HCT116 (cell line): ENCODE data around the gene ZSWIM5. TPM values are rescaled to one million over a fixed set of nuclear protein-coding genes. Genes with fewer than 3 reads are reported as not detected.

Experiments used
- ATAC-seq: fragments of 200-7000 bp; cut with Tn5 transposase; 2 replicates; pipeline ENCODE4 v1.9.1; 2020; ENCODE audit warnings: mild to moderate bottlenecking, moderate library complexity
- BruUV-seq: library from RNA; stranded (reverse); fragments of 400-500 nt; replicated peaks from 2 replicates; lab custom pipeline; 2021; lab: Mats Ljungman, UMichigan
- CTCF ChIA-PET: fragments of 300-600 bp; sonication (Branson Sonifier 250); formaldehyde crosslinking; loops from one replicate; lab custom pipeline; 2021; ENCODE audit warnings: antibody characterized with exemption; lab: Charles Lee
- POLR2A ChIA-PET: fragments of 300-600, 350-600 bp; sonication (Branson Sonifier 250); formaldehyde crosslinking; loops from one replicate; lab custom pipeline; 2021; ENCODE audit warnings: antibody characterized with exemption; lab: Charles Lee
- RAD21 ChIA-PET, 2 experiments: fragments of 300-600 bp; sonication (Branson Sonifier 250); formaldehyde crosslinking; loops; one replicate each; lab custom pipeline; 2023; ENCODE audit warnings: low total read pairs in 2 of 2; ENCODE audit not compliant: uncharacterized antibody in 2 of 2, unreplicated experiment in 2 of 2, low non-redundant PET in 1 of 2; lab: Charles Lee
- DNase-seq: peaks from one replicate; pipeline ENCODE4 v3.0.0-alpha.2; 2010; ENCODE audit warnings: low read depth, low spot score
- H2AFZ ChIP-seq: fragments of 200-600 bp; shearing (Covaris generic), sonication (generic); 2 replicates; pipeline ENCODE4 v1.6.1; 2017; ENCODE audit warnings: low read depth, mixed run types, mixed read lengths, antibody characterized with exemption, low read length; ENCODE audit not compliant: poor library complexity, severe bottlenecking
- H3K27ac ChIP-seq: 2 replicates; pipeline ENCODE4 v1.5.1; 2012; ENCODE audit warnings: low read depth, low read length
- H3K27me3 ChIP-seq: fragments of 200-600 bp; sonication (generic); 2 replicates; pipeline ENCODE4 v1.6.1; 2016; ENCODE audit warnings: mixed run types, low read length, mixed read lengths; ENCODE audit not compliant: insufficient read depth
- H3K36me3 ChIP-seq, 2 experiments: fragments of 200-500 bp in 1 of 2; fragments of 200-600 bp in 1 of 2; sonication (Bioruptor generic) in 1 of 2; sonication (generic) in 1 of 2; 2 replicates each; pipeline versions ENCODE4 v1.5.1 to v1.6.1; 2014 to 2016; ENCODE audit warnings: low read length in 2 of 2, inconsistent platforms in 1 of 2, mixed read lengths in 1 of 2, mixed run types in 1 of 2; ENCODE audit not compliant: insufficient read depth in 2 of 2, control insufficient read depth in 1 of 2
- H3K4me1 ChIP-seq, 2 experiments: fragments of 200-600 bp in 1 of 2; sonication (generic) in 1 of 2; 2 replicates each; pipeline versions ENCODE4 v1.5.1 to v1.6.1; 2012 to 2017; ENCODE audit warnings: low read length in 2 of 2, inconsistent platforms in 1 of 2, mild to moderate bottlenecking in 1 of 2, mixed read lengths in 1 of 2, mixed run types in 1 of 2, moderate library complexity in 1 of 2; ENCODE audit not compliant: insufficient read depth in 2 of 2, control insufficient read depth in 1 of 2
- H3K4me2 ChIP-seq: fragments of 200-600 bp; sonication (generic); 2 replicates; pipeline ENCODE4 v1.6.1; 2017; ENCODE audit warnings: mixed run types, low read length, mixed read lengths
- H3K4me3 ChIP-seq, 2 experiments: fragments of 200-600 bp in 1 of 2; sonication (generic) in 1 of 2; replicated peaks in 1 of 2; 2 replicates each; pipeline ENCODE4 v1.5.1; 2011 to 2016; ENCODE audit warnings: low read length in 2 of 2, control low read depth in 1 of 2, low read depth in 1 of 2, mild to moderate bottlenecking in 1 of 2, mixed read lengths in 1 of 2, mixed run types in 1 of 2
- H3K79me2 ChIP-seq: fragments of 200-600 bp; sonication (generic); 2 replicates; pipeline ENCODE4 v1.6.1; 2017; ENCODE audit warnings: mild to moderate bottlenecking, mixed run types, low read length, moderate library complexity, mixed read lengths; ENCODE audit not compliant: insufficient read depth
- H3K9ac ChIP-seq: fragments of 200-600 bp; sonication (generic); 2 replicates; pipeline ENCODE4 v1.6.1; 2016; ENCODE audit warnings: low read length, mixed read lengths
- H3K9me2 ChIP-seq: fragments of 200-600 bp; sonication (generic), shearing (Covaris generic); 2 replicates; pipeline ENCODE4 v1.6.1; 2017; ENCODE audit warnings: mixed run types, mild to moderate bottlenecking, moderate library complexity; ENCODE audit not compliant: insufficient read depth
- H3K9me3 ChIP-seq, 2 experiments: fragments of 200-500 bp in 1 of 2; fragments of 200-600 bp in 1 of 2; sonication (Bioruptor generic) in 1 of 2; sonication (generic) in 1 of 2; 2 replicates each; pipeline ENCODE4 v1.6.1; 2014 to 2017; ENCODE audit warnings: low read length in 2 of 2, mixed read lengths in 2 of 2, inconsistent platforms in 1 of 2, low read depth in 1 of 2, mild to moderate bottlenecking in 1 of 2, mixed run types in 1 of 2, moderate library complexity in 1 of 2; ENCODE audit not compliant: control insufficient read depth in 1 of 2, insufficient read depth in 1 of 2
- H4K20me1 ChIP-seq: fragments of 200-600 bp; sonication (generic), shearing (Covaris generic); 2 replicates; pipeline ENCODE4 v1.6.1; 2017; ENCODE audit warnings: mixed run types, mild to moderate bottlenecking, moderate library complexity; ENCODE audit not compliant: insufficient read depth
- CBX3 ChIP-seq: IDR thresholded peaks from 2 replicates; pipeline ENCODE4 v1.6.1; 2012; ENCODE audit warnings: low read depth
- CEBPB ChIP-seq: IDR thresholded peaks from 2 replicates; pipeline ENCODE4 v1.6.1; 2012; ENCODE audit warnings: low read depth
- EGR1 ChIP-seq: IDR thresholded peaks from 2 replicates; pipeline ENCODE4 v1.6.1; 2012; ENCODE audit warnings: low read depth
- EZH2phosphoT487 ChIP-seq: fragments of 200-600 bp; IDR thresholded peaks from 2 replicates; pipeline ENCODE4 v1.6.1; 2018; ENCODE audit warnings: antibody characterized with exemption, borderline replicate concordance
- SIN3A ChIP-seq: IDR thresholded peaks from 2 replicates; pipeline ENCODE4 v1.6.1; 2012; ENCODE audit warnings: low read depth
- SRF ChIP-seq: IDR thresholded peaks from 2 replicates; pipeline ENCODE4 v1.6.1; 2012; ENCODE audit warnings: low read depth
- TCF7L2 ChIP-seq: IDR thresholded peaks from 2 replicates; pipeline ENCODE4 v1.7.0; 2011; ENCODE audit warnings: borderline replicate concordance, inconsistent platforms; ENCODE audit not compliant: insufficient read depth, insufficient read length; ENCODE audit errors: extremely low read depth
- ZNF274 ChIP-seq: fragments of 200-500 bp; sonication (Bioruptor generic); IDR thresholded peaks from 2 replicates; pipeline ENCODE4 v1.6.1; 2014; ENCODE audit warnings: mild to moderate bottlenecking, low read depth, low read length, inconsistent platforms
- intact Hi-C: fragments of 100-400 bp; cut with micrococcal nuclease; formaldehyde crosslinking; loops from 2 replicates; pipeline ENCODE4 v1.10.0; 2022
- total RNA-seq: library from RNA; stranded (reverse); gene quantifications from one replicate; pipeline ENCODE4 v1.2.1, GENCODE V29; 2021; ENCODE audit not compliant: unreplicated experiment
- TF ChIP-seq, protein P1 (sequence below): IDR thresholded peaks from 2 replicates; pipeline ENCODE4 v1.6.1; 2012
- TF ChIP-seq, protein P2 (sequence below): IDR thresholded peaks from 2 replicates; pipeline ENCODE4 v1.6.1; 2012

ZSWIM5 gene
- total RNA-seq, 1 experiment from 2014 or later, result 1.1 TPM

DNA sequence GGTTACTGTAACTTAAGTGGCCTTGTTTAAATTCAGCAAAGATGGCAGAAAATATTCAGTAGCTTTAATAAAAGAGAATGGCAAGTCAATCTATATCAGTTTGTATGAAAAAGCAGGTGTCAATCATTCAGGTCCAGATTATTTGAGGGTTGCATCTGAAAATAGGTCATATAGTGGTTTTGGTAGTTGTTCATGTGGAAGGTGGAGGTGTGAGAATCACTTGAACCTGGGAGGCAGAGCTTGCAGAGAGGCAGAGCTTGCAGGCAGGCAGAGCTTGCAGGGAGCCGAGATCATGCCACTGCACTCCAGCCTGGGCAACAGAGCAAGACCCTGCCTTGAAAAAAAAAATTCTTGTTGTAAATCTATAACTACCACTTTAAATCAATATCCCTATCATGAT, 88.6 kb downstream of the ZSWIM5 start:
- Histone ChIP-seq H2AFZ (no peak overlapping the region), H3K79me2 (no peaks in the 10 kb centered on the region), H3K36me3 (no peaks in the 10 kb centered on the region), H3K4me2 (no peak overlapping the region), H3K4me3 (no peak overlapping the region), H4K20me1 (no peaks in the 10 kb centered on the region), H3K27me3 (0 out of 2 replicates have a peak, but pooled peaks cover 2% of the 10 kb centered on the region), H3K9me3 (no peaks in the 10 kb centered on the region), H3K4me1 (no peaks in the 10 kb centered on the region), H3K9me2 (no peaks in the 10 kb centered on the region), H3K27ac (no peak overlapping the region), H3K9ac (no peak overlapping the region)
- DNase-seq (no peak), ATAC-seq (no peak)
- ChIA-PET RAD21 (no interaction called here), POLR2A (no interaction called here), CTCF (no interaction called here)
- intact Hi-C loops, result no loop called here
- BruUV-seq, result no TSS peak
- TF ChIP-seq EZH2phosphoT487 (no peak), TCF7L2 (no peak), SRF (no peak), CBX3 (no peak), ZNF274 (no peak), SIN3A (no peak)
- TF ChIP-seq, protein P1, sequence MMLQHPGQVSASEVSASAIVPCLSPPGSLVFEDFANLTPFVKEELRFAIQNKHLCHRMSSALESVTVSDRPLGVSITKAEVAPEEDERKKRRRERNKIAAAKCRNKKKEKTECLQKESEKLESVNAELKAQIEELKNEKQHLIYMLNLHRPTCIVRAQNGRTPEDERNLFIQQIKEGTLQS, result no peak

DNA sequence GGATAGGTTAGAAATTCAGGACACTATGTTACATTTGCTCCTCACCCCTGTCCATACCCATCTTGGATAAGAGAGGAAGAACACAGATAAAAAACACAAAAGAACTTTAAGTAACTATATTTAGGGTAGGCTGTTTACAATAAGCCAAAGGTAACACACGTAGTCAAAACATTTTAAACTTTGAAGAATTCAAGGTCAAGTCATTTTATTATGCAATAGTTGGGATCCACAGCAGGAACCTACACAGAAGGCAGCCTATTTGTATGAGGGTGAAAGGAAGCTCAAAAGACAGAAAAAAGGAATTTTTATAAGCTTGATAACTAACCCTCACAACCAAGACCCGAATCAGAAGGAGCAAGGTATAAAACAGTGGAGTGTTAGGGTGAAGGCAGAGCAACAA, 89.6 kb downstream of the ZSWIM5 start:
- no peaks in the 10 kb centered on the region for H4K20me1 ChIP-seq
- H3K9ac ChIP-seq, result no peak overlapping the region
- no peaks in the 10 kb centered on the region for H3K9me3 ChIP-seq
- DNase-seq, result no peak
- H3K27me3 ChIP-seq, result no peaks in the 10 kb centered on the region
- ChIA-PET POLR2A (no interaction called here), RAD21 (no interaction called here), CTCF (no interaction called here)
- H3K9me2 ChIP-seq, result no peaks in the 10 kb centered on the region
- H3K4me1 ChIP-seq, result no peaks in the 10 kb centered on the region
- TF ChIP-seq TCF7L2, result no peak
- TF ChIP-seq EGR1, result no peak
- no peak for TF ChIP-seq CEBPB
- TF ChIP-seq, protein P2, sequence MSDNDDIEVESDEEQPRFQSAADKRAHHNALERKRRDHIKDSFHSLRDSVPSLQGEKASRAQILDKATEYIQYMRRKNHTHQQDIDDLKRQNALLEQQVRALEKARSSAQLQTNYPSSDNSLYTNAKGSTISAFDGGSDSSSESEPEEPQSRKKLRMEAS, result no peak
- H2AFZ ChIP-seq, result no peak overlapping the region
- H3K36me3 ChIP-seq, result no peaks in the 10 kb centered on the region
- H3K4me3 ChIP-seq, result no peak overlapping the region
- H3K27ac ChIP-seq, result no peak overlapping the region
- ATAC-seq, result no peak
- no peaks in the 10 kb centered on the region for H3K79me2 ChIP-seq
- H3K4me2 ChIP-seq, result no peak overlapping the region
- intact Hi-C loops, result no loop called here
- no TSS peak for BruUV-seq
